HG03135 (cell line): ENCODE results near the gene ACSL1.
A peak's percentile ranks its signal among the peaks of the same experiment; 100 is the strongest.
"Not testable (repeated sequence)": the region's sequence is repeated elsewhere in the genome, so short reads cannot be mapped to it uniquely, and the experiment has no call there.

ENCODE experiments used
- ATAC-seq: cut with Tn5 transposase; IDR thresholded peaks from one replicate; pipeline ENCODE4 v1.9.1; 2021; ENCODE audit warnings: mild to moderate bottlenecking, moderate library complexity; ENCODE audit not compliant: unreplicated experiment

ACSL1 gene

GRCh38 chr4:184793735-184794355 is 31.9 kb downstream of the ACSL1 start:
- ATAC-seq: no peak

- ATAC-seq: no peak
These were observed 32.7 kb downstream of the ACSL1 start for GRCh38 chr4:184792950-184793555.

GRCh38 chr4:184792334-184792733 is 33.4 kb downstream of the ACSL1 start:
- no peak for ATAC-seq

GRCh38 chr4:184790826-184791225 is 34.9 kb downstream of the ACSL1 start:
- ATAC-seq: no peak

- ATAC-seq: no peak
These were observed 37.8 kb downstream of the ACSL1 start for GRCh38 chr4:184787766-184788503.

GRCh38 chr4:184785813-184786212 is 40.0 kb downstream of the ACSL1 start:
- no peak for ATAC-seq

- ATAC-seq: no peak
These were observed 41.0 kb downstream of the ACSL1 start for GRCh38 chr4:184784628-184785257.

GRCh38 chr4:184782731-184783373 is 42.9 kb downstream of the ACSL1 start:
- peak; percentile 56 for ATAC-seq

GRCh38 chr4:184779160-184779559 is 46.6 kb downstream of the ACSL1 start:
- ATAC-seq: not testable (repeated sequence)

- no peak for ATAC-seq
These were observed 47.4 kb downstream of the ACSL1 start for GRCh38 chr4:184778325-184778724.

GRCh38 chr4:184776821-184777220 is 48.9 kb downstream of the ACSL1 start:
- no peak for ATAC-seq

- ATAC-seq: no peak
These were observed 49.8 kb downstream of the ACSL1 start for GRCh38 chr4:184775854-184776555.

- no peak for ATAC-seq
These were observed 51.6 kb downstream of the ACSL1 start for GRCh38 chr4:184774152-184774551.

- ATAC-seq: no peak
These were observed 54.4 kb downstream of the ACSL1 start for GRCh38 chr4:184771416-184771815.

- no peak for ATAC-seq
These were observed 56.5 kb downstream of the ACSL1 start for GRCh38 chr4:184769141-184769765.

GRCh38 chr4:184768296-184768695 is 57.5 kb downstream of the ACSL1 start:
- ATAC-seq: no peak

GRCh38 chr4:184766446-184766845 is 59.3 kb downstream of the ACSL1 start:
- no peak for ATAC-seq

GRCh38 chr4:184765473-184766340 is 60.1 kb downstream of the ACSL1 start:
- ATAC-seq: no peak

- ATAC-seq: no peak
These were observed 61.2 kb downstream of the ACSL1 start for GRCh38 chr4:184764601-184765000.
